OCI-LY3 (cell line): ENCODE results near the gene CCDC190.

Experiments
- CTCF ChIP-seq: fragments of 200-600, 300-600 bp; sonication (generic); IDR thresholded peaks from 2 replicates; pipeline ENCODE4 v1.5.1; 2014; ENCODE audit warnings: antibody characterized with exemption, low read length, low read depth
- EZH2phosphoT487 ChIP-seq: fragments of 200-600 bp; shearing (Covaris generic); IDR thresholded peaks from 2 replicates; pipeline ENCODE4 v1.6.1; 2018; ENCODE audit warnings: antibody characterized with exemption, mixed run types, low read depth

GRCh38 chr1:162851341-162851740 is 9.6 kb downstream of the CCDC190 start:
- TF ChIP-seq CTCF (no peak), EZH2phosphoT487 (no peak)
